HepG2 (cell line): ENCODE measurements around the gene NAV3. TPM values are rescaled to one million over a fixed set of nuclear protein-coding genes. Genes with fewer than 3 reads are reported as not detected.

Source experiments
- ATAC-seq: fragments of 200-7000 bp; cut with Tn5 transposase; 3 replicates; pipeline ENCODE4 v1.9.1; 2020; ENCODE audit warnings: mild to moderate bottlenecking, moderate library complexity
- BruUV-seq: library from RNA; stranded (reverse); fragments of 400-500 nt; replicated peaks from 2 replicates; lab custom pipeline; 2021; lab: Mats Ljungman, UMichigan
- CTCF ChIA-PET: fragments of 300-600 bp; formaldehyde crosslinking; extraction: SDS; loops from one replicate; lab custom pipeline; 2021; ENCODE audit warnings: low total read pairs, inconsistent platforms, low intra/inter-chr PET ratio; lab: Yijun Ruan, JAX
- POLR2A ChIA-PET: fragments of 350-600 bp; sonication (Branson Sonifier 250); formaldehyde crosslinking; loops from one replicate; lab custom pipeline; 2020; ENCODE audit warnings: antibody characterized with exemption, inconsistent platforms; lab: Yijun Ruan, JAX
- DNase-seq: peaks from one replicate; pipeline ENCODE4 v3.0.0-alpha.2; 2015; ENCODE audit warnings: low spot score
- FAIRE-seq: peaks from 3 replicates; lab custom pipeline; 2011; peaks lifted over from hg19 to GRCh38; lab: Jason Lieb, UNC
- H2AFZ ChIP-seq: one replicate; pipeline ENCODE4 v1.6.1; 2011; ENCODE audit warnings: low read length, inconsistent platforms
- H3K27ac ChIP-seq: fragments of 300-600 bp; 3 replicates; pipeline ENCODE4 v1.8.0; 2011; ENCODE audit warnings: mixed run types, mild to moderate bottlenecking, mixed read lengths, low read length, inconsistent platforms; ENCODE audit not compliant: insufficient read depth; ENCODE audit errors: extremely low read length
- H3K27me3 ChIP-seq, 2 experiments: fragments of 200-600 bp in 1 of 2; 2 replicates in 1 of 2; 3 replicates in 1 of 2; pipeline versions ENCODE4 v1.6.0 to v1.8.0; 2011; ENCODE audit warnings: low read length in 2 of 2, mild to moderate bottlenecking in 2 of 2, moderate library complexity in 2 of 2, inconsistent platforms in 1 of 2; ENCODE audit not compliant: insufficient read depth in 2 of 2, control insufficient read depth in 1 of 2
- H3K36me3 ChIP-seq, 2 experiments: fragments of 200-600 bp in 1 of 2; replicated peaks in 1 of 2; 2 replicates in 1 of 2; 3 replicates in 1 of 2; pipeline versions ENCODE4 v1.5.1 to v1.8.0; 2011; ENCODE audit warnings: low read length in 2 of 2, inconsistent platforms in 1 of 2; ENCODE audit not compliant: insufficient read depth in 2 of 2, control insufficient read depth in 1 of 2
- H3K4me1 ChIP-seq: 2 replicates; pipeline ENCODE4 v1.5.1; 2012; ENCODE audit warnings: low read length, inconsistent platforms; ENCODE audit not compliant: insufficient read depth
- H3K4me2 ChIP-seq: 2 replicates; pipeline ENCODE4 v1.6.0; 2011; ENCODE audit warnings: low read depth, low read length, inconsistent platforms
- H3K4me3 ChIP-seq, 3 experiments: fragments of 200-600 bp in 1 of 3; sonication (generic), shearing (Covaris generic) in 1 of 3; replicated peaks in 1 of 3; 2 replicates each; pipeline ENCODE4 v1.5.1; 2011 to 2016; ENCODE audit warnings: low read length in 3 of 3, inconsistent platforms in 2 of 3, low read depth in 2 of 3, mild to moderate bottlenecking in 2 of 3, control low read depth in 1 of 3, mixed read lengths in 1 of 3; ENCODE audit not compliant: insufficient read depth in 1 of 3
- H3K79me2 ChIP-seq: one replicate; pipeline ENCODE4 v1.6.1; 2011; ENCODE audit warnings: low read length, inconsistent platforms; ENCODE audit not compliant: insufficient read depth
- H3K9ac ChIP-seq: 2 replicates; pipeline ENCODE4 v1.6.0; 2011; ENCODE audit warnings: mild to moderate bottlenecking, low read depth, low read length, inconsistent platforms; ENCODE audit not compliant: insufficient read depth
- H3K9me3 ChIP-seq: 2 replicates; pipeline ENCODE4 v1.5.1; 2012; ENCODE audit warnings: mild to moderate bottlenecking, low read length
- H4K20me1 ChIP-seq: 2 replicates; pipeline ENCODE4 v1.6.0; 2011; ENCODE audit warnings: inconsistent platforms, mild to moderate bottlenecking, low read length, moderate library complexity; ENCODE audit not compliant: insufficient read depth
- DMAP1 ChIP-seq: IDR thresholded peaks from 2 replicates; pipeline ENCODE4 v1.6.1; 2016
- WGBS: methylation state at CpG from one replicate; pipeline ENCODE4 v1.1.6; 2017; ENCODE audit warnings: low lambda C conversion rate; 5-methylcytosine and 5-hydroxymethylcytosine counted together
- in situ Hi-C: cut with HindIII; loops from 2 replicates; pipeline ENCODE4 v1.10.0; 2017; ENCODE audit warnings: low pct_unique_long_range_greater_than_20kb; ENCODE audit not compliant: extremely low pct_ligation_motif_present
- intact Hi-C: fragments of 100-400 bp; cut with micrococcal nuclease; formaldehyde crosslinking; loops from one replicate; pipeline ENCODE4 v1.10.0; 2022; ENCODE audit not compliant: unreplicated experiment
- polyA plus RNA-seq, 8 experiments: library from polyadenylated mRNA; depleted of rRNA in 3 of 8; stranded (reverse) in 7 of 8; unstranded in 1 of 8; fragments of >200 nt; fragmentation: Illumina TruSeq in 4 of 8; extraction: Trizol in 4 of 8; gene quantifications; 2 replicates each; pipeline versions ENCODE4 v1.2.1 to v1.2.3, GENCODE V29; 2011 to 2016; ENCODE audit warnings: low read depth in 4 of 8, missing spikeins in 1 of 8, mixed read lengths in 1 of 8; ENCODE audit not compliant: insufficient read depth in 1 of 8
- total RNA-seq, 5 experiments: library from RNA; depleted of rRNA; stranded (reverse); fragments of >200 nt; fragmentation: Illumina TruSeq; extraction: Trizol; gene quantifications; 2 replicates each; pipeline ENCODE4 v1.2.3, GENCODE V29; 2016; ENCODE audit warnings: low read depth in 1 of 5
- TF ChIP-seq, protein P1 (sequence below): sonication (generic); formaldehyde crosslinking; IDR thresholded peaks from 2 replicates; pipeline ENCODE4 v1.4.0; 2020; ENCODE audit warnings: mild to moderate bottlenecking, missing genetic modification reagents

Gene NAV3
- total and polyA plus RNA-seq, 2 of the 13 experiments (the other 11 are each of a cell fraction or from before 2014, with no cell fraction given), result 0.01 to 0.18 TPM

DNA sequence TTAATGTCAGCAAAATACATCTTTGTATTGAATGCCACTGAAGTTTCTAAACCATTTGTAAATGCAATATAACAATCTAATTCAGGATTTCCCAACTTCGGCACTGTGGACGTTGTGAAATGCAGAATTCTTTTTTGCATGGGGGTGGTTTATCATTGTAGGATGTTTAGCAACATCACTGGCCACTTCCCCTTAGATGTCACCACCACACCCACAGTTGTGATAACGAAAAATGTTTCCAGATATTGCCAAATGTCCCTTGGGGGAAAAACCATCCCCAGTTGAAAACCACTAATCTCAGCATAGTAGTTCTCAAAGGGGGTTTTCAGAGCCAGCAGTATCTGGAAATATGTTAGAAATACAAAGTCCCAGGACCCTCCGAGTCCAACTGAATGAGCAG lies 203.3 kb downstream of the NAV3 start:
- no peak overlapping the region for H3K4me3 ChIP-seq
- no peak overlapping the region for H2AFZ ChIP-seq
- no TSS peak for BruUV-seq
- no peaks in the 10 kb centered on the region for H4K20me1 ChIP-seq
- no peak for FAIRE-seq
- 15% methylated on average over 4 of the region's 4 CpGs for WGBS
- TF ChIP-seq, protein P1, sequence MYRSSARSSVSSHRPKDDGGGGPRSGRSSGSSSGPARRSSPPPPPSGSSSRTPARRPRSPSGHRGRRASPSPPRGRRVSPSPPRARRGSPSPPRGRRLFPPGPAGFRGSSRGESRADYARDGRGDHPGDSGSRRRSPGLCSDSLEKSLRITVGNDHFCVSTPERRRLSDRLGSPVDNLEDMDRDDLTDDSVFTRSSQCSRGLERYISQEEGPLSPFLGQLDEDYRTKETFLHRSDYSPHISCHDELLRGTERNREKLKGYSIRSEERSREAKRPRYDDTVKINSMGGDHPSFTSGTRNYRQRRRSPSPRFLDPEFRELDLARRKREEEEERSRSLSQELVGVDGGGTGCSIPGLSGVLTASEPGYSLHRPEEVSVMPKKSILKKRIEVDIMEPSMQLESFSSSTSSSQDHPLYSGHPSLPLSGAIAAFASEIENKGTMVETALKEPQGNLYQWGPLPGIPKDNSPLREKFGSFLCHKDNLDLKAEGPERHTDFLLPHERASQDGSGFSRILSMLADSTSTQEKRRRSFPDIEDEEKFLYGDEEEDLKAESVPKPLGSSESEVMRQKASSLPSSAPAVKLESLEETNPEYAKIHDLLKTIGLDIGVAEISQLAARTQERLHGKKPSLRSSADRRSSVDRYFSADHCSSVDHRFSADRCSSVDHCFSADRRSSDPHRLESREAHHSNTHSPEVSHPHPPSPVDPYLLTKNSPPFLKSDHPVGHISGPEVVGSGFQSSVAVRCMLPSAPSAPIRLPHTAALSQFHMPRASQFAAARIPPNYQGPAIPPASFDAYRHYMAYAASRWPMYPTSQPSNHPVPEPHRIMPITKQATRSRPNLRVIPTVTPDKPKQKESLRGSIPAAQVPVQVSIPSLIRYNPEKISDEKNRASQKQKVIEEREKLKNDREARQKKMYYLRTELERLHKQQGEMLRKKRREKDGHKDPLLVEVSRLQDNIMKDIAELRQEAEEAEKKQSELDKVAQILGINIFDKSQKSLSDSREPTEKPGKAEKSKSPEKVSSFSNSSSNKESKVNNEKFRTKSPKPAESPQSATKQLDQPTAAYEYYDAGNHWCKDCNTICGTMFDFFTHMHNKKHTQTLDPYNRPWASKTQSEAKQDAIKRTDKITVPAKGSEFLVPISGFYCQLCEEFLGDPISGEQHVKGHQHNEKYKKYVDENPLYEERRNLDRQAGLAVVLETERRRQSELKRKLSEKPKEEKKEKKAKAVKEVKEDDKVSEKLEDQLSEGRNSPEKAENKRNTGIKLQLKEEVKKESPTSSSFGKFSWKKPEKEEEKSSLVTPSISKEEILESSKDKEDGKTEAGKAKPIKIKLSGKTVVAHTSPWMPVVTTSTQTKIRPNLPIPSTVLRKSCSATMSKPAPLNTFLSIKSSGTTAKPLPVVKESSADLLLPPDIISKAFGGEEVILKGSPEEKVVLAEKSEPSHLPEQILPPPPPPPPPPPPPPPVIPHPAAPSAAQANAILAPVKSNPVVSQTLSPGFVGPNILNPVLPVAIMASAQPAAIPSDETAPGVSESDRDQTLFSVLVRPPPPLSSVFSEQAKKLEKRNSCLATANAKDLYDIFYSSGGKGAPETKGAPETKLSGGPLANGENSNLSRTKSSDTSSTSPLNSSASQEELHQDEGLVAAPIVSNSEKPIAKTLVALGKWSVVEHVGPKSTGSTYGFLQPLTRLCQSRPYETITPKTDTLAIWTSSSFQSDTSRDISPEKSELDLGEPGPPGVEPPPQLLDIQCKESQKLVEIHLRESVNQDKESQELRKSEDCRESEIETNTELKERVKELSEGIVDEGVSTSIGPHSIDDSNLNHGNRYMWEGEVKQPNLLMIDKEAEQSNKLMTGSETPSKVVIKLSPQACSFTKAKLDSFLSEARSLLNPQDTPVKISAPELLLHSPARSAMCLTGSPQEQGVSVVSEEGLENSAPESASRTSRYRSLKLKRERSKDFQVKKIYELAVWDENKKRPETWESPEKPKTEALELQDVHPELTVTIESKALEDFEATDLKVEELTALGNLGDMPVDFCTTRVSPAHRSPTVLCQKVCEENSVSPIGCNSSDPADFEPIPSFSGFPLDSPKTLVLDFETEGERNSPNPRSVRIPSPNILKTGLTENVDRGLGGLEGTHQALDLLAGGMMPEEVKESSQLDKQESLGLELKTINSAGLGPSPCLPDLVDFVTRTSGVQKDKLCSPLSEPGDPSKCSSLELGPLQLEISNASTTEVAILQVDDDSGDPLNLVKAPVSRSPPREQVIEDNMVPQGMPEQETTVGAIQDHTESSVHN (CRISPR knock-in tag), result no peak
- TF ChIP-seq DMAP1 (CRISPR knock-in tag), result no peak
- no peak overlapping the region for H3K27ac ChIP-seq
- in situ Hi-C loops (no loop called here), intact Hi-C loops (no loop called here)
- ATAC-seq, result no peak
- H3K27me3 ChIP-seq, result no peaks in the 10 kb centered on the region
- CTCF ChIA-PET, result no interaction called here
- POLR2A ChIA-PET, result no interaction called here
- no peak overlapping the region for H3K4me2 ChIP-seq
- no peaks in the 10 kb centered on the region for H3K79me2 ChIP-seq
- no peaks in the 10 kb centered on the region for H3K9me3 ChIP-seq
- H3K9ac ChIP-seq, result no peak overlapping the region
- no peaks in the 10 kb centered on the region for H3K36me3 ChIP-seq
- no peak for DNase-seq
- no peaks in the 10 kb centered on the region for H3K4me1 ChIP-seq
